ENCODE results near the gene AHNAK2.
"Not testable (repeated sequence)": the region's sequence is repeated elsewhere in the genome, so short reads cannot be mapped to it uniquely, and the experiment has no call there.

Gene AHNAK2

DNA sequence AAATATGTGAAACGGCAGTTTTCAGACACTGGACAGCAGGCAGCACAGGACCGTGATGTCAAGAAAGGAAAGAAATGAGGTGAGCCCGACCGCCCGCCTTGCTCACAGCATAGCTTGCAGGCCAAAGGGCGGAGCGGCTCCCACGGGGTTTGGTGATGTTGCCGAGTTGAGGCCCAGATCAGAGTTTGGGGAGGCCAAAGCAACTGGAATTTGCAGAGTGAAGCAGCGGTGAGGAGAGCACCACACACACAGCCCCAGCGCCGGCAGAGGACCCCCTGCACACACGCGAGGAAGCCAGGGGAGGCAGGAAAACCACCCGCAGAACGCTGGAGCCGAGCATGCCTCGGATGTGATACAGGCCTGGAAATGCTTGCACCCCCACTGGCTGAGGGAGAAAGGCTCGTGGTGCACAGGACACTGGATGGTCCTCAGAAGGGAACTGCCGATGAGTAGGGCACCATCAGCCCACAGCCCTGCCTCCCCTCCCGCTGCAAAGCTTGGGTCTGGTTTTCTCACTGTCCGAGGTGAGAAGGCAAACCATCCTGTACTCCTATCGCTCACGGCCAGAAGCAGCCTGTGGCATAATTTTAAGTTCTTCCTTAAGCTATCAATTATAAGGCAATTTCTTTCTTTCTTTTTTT is 79.2 kb downstream of the AHNAK2 start:
- DNase-seq (ENCODE audit: low read depth in 2 of 2), result no peak

DNA sequence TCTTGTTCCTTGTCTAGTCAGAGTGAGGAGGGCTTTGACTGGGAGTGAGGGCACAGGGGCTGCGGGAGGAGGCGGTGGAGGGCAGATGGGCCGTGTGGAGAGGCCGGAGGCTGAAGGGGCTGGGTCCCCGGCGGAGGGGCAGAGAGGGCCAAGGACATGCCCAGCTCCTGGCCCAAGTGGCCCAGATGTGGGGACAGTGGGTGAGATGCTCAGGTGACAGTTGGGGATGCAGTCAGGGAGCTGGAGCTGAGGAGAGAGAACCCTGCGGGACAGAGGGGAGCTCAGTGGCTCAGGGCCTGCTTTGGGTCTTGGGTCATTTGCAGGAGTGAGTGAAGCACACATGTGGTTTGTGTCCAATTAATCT is 80.0 kb downstream of the AHNAK2 start:
- DNase-seq (ENCODE audit: low read depth in 2 of 2), result no peak

DNA sequence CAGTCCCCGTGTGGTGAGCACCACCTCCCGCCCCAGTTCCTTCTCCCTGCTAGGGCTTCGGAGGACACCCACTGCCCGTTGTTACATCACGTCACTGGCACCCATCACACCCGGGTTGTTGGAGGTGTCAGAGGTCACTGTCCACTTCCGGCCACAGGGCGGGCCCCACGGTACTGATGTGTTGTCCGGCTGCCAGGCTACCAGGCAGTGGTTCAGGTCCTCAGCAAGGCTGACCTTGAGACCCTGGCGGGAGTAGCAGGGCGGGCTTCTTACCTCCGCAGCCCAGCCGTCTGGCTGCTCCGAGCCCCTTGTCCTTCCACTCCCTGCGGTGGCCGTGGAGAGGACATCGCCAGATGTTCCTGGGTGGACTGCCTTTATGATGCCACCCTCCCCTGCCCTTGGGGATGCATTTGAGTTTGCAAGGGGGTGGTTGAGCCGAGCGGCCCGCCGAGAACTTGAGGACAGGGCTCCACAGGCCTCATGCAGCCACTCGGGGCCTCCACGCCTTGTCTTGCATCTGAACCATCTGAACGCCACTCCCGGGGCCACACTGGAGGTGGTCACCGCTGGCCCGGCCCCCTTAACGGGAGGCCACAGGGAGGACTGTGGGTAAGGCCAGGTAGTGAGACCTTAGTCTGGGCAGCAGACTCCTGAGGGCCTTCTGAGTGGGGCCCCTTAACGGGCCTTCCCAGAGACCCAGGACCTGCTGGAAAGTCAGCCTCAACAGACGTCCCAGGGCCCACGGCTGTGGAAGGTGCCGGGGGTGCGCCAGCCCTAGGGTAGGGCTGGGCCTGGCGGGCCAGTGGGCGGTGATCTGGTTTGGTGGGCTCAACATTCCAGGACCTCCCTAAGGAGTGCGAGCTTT is 80.6 kb downstream of the AHNAK2 start:
- no peak for DNase-seq (ENCODE audit: low read depth in 2 of 2)

DNA sequence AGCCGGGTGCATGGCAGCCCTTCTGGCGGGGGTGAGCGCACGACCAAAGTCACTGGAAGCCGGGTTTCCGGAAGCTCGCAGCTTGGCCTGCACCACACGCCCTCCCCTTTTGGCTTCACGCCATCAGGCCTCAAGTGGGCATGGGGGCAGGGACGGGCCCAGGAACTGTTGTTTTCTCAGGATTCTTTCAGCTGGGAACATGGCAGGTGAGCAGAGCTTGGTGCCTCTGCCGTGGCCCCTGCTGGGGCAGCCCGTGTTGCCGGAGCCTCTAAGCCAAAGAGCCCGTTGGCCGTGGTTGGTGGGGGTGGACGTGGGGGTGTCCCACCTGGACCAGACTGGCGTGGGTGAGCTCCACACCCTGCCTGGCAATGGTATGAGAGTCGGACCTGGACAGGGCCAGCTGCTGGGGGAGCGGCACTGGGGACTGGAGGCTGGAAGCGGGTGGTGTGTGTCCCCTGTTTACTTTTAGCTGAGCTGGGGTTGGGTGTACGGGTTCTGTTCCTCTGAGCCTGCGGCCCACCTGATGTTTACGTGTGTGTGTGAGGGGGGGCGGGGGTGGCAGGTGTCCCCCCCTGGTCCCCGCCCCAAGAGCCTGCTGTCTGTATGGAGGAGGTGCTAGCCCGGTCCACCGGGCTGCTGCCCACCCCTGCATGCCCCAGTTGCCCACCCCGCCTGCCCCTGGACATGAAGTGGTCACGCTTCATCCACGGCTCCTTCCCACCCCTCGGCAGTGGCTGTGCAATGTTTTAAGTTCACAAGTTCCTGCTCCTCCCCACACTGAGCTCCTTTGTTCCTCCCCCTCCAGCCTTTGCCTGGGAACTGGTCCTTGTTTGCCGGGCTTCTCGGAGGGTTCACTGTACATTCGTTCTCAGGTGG is 82.2 kb downstream of the AHNAK2 start:
- no peak for DNase-seq (ENCODE audit: low read depth in 2 of 2)

DNA sequence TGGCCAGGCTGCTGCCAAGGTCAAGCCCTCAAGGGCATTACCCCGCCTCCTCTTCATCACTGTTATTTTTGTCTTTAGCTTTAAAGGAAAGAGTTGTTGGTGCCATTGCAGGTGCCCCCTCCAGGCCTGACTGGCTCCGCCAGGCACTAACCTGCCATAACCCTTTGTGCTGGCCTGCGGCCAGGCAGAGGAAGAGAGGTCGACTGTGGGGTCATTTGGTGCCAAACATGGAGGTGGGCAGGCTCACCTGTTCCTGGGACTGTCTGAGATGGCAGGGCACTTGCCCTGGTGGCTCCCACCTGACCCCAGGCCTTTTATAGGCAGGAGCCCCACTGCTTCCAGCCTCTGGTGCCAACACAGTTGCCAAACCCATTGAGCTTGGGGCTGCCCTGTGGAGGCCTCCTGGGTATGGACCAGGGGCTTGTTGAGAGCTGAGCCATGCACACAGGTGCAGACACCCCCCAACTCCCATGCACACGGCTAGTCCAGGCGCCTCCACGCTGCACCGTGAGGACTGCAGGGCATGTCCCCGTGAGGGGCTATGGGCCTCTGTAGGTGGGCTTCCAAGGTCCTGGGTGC is 82.9 kb downstream of the AHNAK2 start:
- no peak for DNase-seq (ENCODE audit: low read depth in 2 of 2)

DNA sequence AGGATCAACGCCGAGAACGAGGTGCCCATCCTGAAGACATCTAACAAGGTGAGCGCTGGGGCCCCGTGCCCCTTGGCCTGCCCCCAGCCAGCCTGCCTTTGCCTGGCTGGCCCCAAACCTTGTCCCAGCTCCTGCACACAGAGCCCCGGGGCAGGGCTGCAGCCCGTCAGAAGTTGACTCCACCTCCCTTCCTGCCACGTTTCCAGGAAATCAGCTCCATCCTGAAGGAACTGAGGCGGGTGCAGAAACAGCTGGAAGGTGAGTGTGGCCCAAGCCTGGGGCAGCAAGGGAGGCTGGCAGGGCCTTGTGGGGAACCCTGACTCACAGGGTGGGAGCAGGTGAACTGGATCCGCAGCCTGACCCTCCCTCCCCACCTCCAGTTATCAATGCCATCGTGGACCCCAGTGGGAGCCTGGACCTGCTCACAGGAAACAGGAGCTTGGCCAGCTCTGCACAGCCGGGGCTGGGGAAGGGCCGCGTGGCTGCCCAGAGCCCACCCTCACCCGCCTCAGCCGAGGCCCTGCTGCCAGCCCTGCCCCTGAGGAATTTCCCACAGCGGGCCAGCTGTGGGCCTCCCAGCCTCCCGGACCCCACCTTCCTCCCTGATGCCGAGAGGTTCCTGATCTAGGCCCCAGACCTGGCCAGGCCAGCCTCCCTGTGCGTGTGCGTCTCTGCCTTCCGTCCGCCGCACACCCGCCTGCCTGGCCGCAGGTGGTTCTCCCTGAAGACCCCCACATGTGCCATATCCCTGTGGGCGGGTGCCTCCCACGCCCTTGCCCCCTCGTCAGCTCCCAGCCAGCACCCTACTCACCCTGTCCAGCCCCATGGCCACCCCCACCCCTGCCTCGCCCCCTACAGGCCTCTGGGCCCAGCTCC is 83.6 kb downstream of the AHNAK2 start:
- no peak for DNase-seq (ENCODE audit: low read depth in 2 of 2)

DNA sequence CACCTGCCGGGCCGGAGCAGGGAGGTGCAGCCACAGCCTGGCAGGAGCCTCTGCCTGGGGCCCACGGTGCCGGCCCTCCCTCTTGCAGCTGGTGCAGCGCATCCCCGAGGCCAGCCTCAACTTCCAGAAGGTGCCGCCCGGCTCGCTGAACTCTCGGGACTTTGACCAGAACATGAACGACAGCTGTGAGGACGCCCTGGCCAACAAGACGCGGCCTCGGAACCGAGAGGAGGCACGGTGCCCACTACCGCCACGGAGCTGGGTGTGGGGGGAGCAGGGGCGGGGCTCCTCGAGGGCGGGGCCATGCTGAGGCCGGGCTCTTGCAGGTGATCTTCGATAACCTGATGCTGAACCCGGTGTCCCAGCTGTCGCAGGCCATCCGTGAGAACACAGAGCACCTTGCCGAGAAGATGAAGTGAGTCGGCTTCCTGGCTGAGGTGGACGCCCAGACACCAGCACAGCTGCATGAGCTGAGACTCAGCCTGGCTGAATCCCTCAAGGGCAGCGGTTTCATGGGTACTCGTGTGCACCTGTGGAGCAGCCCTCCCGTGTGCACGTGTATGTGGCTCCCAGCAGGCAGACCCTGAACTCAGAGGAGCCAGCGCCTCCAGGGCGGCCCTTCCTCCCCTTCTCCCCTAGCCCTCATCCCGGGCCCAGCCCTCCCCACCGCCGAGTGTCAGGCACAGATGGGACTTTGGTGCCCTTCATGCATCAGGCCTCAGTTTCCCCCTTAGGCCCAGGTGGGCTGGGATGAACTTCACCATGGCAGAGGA is 84.6 kb downstream of the AHNAK2 start:
- no peak for DNase-seq (ENCODE audit: low read depth in 2 of 2)

DNA sequence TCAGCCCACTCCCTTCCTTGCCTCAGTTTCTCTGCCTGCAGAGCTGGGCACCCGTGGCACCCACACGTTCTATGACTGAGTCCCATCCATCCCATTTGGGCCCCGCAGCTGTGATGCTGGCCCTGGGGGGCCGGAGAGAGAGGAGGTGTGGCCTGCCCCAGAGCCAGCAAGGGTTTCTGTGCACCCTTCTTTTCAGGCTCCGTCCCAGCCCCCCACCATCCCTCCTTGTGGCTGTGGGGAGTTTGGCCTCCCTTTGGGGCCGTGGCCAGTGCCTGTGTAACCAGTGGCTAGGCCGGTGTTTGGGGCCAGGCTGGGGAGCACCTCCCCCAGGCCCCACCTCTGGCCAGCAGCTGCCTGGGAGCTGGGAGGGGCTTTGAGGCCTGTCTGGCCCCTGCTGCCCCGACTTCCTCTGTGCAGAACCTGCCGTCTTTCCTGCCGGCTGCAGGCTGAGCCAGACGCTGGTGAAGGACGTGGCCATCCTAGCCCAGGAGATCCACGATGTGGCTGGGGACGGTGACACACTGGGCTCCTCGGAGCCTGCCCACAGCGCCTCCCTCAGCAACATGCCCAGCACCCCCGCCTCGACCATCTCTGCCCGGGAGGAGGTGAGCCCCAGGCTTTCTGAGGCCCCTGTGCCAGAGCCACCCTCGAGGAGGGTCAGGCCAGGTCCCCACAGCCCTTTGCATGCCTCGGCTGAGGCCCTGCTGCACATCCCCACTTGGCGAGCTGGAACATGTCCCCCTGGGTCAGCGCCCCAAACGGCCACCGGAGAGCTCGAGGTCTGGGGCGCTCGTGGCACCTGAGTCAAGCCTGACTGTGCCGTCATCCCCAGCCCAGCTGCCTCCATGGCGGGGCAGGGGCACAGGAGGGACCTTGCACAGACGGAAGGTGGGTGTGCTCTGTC is 85.4 kb downstream of the AHNAK2 start:
- DNase-seq (ENCODE audit: low read depth in 2 of 2), result no peak

DNA sequence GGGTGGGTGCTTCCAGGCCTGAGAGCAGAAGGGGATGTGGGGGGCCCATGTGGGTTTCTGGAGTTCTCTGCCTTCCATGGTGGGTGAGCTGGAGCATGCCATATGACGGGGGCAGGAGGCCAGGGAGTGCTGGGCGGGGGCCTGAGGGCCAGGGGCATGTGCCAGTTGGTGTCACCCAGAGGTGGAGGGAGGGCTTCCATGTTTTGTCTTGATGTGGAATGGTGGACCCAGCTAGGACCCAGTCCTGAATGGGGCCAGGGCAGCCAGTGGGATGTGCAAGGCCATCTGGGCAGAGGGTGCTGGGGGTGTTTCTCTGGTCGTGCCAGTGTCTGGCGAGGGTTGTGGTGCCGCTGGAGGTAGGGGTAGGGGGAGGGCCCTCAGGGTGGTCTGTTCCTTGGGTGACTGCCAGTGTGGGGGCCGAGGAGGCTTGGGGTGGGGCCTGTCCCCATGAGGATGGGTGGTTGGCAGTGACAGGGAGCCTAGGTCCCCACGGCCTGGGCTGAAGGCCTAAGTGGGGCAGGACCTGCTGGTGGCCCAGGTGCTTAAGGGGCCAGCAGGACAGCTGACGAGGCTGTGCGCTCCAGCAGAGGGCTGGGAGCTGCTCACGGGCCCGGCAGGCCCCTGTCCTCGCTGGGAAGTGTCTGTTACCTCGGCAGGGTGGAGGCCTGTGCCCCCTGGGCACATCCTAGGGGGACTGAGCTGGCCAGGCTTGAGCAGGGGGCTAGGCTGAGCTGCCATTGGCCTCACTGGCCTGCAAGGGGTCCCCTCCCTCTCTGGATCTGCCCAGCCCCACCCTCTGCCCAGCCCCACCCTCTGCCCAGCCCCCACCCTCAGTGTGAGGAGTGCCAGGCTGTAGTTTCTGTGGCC is 86.3 kb downstream of the AHNAK2 start:
- DNase-seq (ENCODE audit: low read depth in 2 of 2), result no peak

DNA sequence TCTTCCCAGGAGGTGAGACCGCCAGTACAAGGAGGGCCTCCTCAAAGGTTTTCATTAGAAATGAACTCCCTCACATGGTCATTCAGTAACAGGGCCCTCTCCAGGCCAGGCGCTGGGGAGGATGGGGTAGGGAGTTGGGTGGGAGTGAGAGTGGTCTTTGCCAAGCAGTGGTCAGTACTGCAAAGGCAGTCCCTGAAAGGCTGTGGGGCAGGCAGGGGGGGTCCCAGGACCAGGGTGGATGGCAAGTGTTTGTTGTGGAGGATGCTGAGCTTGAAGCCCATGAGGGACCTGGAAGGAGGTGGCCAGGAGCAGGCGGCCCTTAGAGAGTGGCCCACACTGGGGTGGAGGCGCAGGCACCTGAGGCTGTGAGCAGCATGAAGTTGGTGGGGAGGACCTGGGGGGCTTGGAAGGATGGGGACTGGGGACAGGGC is 87.0 kb downstream of the AHNAK2 start:
- DNase-seq (ENCODE audit: low read depth in 2 of 2), result no peak

DNA sequence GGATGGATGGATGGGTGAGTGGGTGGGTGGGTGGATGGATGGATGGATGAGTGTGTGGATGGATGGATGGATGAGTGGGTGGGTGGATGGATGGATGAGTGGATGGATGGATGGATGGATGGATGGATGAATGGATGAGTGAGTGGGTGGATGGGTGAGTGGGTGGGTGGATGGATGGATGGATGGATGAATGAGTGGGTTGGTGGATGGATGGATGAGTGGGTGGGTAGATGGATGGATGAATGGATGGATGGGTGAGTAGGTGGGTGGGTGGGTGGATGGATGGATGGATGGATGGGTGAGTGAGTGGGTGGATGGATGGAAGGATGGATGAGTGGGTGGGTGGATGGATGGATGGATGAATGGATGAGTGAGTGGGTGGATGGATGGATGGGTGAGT is 87.9 kb downstream of the AHNAK2 start:
- not testable (repeated sequence) for DNase-seq (ENCODE audit: low read depth in 2 of 2)

DNA sequence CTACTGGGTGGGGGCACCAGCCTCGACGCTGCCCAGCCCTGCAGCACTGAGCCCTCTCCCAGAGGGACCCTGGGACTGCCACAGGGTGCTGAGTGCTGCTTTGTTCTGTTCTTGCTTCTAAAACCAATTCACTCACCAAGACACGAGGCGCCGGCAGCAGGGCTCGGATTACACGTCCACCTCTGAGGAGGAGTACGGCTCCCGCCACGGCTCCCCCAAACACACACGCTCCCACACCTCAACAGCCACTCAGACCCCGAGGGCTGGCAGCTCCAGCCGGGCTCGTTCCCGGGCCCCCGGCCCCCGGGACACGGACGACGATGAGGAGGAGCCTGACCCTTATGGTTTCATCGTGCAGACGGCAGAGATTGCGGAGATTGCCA is 88.8 kb downstream of the AHNAK2 start:
- DNase-seq (ENCODE audit: low read depth in 2 of 2), result no peak

DNA sequence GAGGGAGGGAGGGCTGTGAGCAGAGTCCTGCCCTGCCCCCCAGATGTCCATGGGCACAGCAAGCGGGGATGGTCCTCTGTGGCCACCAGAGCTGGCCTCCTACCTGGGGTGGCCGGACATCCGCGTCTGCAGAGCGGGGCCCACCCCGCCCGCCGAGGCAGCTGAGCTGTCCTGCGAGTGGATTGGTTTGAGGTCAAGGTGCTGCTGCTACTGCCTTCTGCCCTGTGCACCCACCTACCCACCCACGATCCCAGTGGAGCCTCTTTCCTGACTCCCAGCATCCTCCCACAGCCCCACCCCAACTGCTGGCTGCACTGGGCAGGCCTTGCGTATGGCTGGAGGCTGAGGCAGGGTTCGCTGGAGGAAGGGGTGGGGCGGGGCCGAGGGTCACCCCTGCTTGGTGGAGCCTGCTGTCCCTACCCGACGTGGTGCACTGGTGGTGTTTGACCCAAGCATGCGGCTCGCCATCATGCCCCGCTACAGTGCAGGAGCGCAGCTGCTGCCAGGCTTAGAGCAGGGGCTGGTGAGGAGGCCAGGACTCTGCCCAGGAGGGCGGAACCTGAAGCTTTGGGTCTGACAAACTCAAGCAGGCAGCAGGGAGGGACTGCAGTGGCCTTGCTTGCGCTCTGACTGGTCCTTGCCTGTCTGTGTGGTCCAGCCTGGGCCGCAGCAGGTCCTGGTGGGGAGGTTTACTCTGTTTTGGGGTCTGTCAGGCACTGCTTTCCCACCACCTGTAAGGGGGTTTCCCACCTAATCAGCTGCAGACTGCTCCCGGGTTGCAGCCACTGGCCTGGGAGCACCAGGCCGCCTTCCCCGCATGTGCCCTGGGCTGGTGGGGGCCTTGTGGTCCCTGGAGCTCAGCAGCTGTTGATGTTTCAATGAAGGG is 89.4 kb downstream of the AHNAK2 start:
- DNase-seq (ENCODE audit: low read depth in 2 of 2), result no peak

DNA sequence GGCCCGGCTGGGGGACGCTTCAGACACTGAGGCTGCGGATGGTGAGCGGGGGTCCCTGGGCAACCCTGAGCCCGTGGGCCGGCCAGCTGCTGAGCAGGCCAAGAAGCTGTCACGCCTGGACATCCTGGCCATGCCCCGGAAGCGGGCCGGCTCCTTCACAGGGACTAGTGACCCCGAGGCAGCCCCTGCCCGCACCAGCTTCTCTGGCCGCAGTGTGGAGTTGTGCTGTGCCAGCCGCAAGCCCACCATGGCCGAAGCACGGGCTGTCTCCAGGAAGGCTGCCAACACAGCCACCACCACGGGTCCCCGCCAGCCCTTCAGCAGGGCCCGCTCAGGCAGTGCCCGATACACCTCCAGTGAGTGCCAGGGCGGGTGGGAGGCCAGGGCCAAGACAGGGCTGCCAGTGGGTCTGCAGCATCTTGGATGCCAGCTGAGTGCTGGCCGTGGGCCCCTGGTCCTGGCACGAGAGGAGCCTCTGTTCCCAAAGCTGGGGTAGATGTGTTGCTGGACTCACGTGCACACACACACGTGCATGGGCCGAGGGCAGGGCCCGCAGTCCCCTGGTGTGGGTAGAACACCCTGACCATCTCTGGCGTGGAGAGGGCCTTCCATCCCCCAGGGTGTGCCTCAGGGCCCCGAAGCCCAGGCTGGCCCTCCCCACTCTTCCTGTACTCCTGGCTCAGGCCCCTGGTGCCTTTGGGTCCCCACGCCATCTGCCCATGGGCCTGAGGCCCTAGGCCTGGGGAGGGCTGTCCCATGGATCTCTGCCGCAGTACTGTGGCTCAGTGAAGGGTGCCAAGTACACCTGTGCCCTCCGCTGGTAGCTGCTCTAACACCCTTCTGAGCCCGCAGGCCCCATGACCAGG is 90.3 kb downstream of the AHNAK2 start:
- DNase-seq (ENCODE audit: low read depth in 2 of 2), result no peak

Data from stimulated activated CD4-positive, alpha-beta T cell treated with anti-CD3 and anti-CD28 coated beads, Interleukin-4, amount 100 ng/mL, for 48 hours (primary cell).